Mucosa of descending colon (tissue), 3 donors: ENCODE measurements around the gene MECR. TPM values are rescaled to one million over a fixed set of nuclear protein-coding genes. Genes with fewer than 3 reads are reported as not detected.
A peak's percentile ranks its signal among the peaks of the same experiment; 100 is the strongest.

Source experiments
- ATAC-seq: fragments of 200-7000 bp; cut with Tn5 transposase; one replicate; pipeline ENCODE4 v1.9.1; 2020; ENCODE audit warnings: mild to moderate bottlenecking, moderate library complexity
- DNase-seq, 3 donors: peaks; one replicate each; pipeline ENCODE4 v3.0.0-alpha.2; 2020
- H3K36me3 ChIP-seq: fragments of 200-600 bp; one replicate; pipeline ENCODE4 v1.8.0; 2021; ENCODE audit warnings: low read depth, mild to moderate bottlenecking
- H3K4me1 ChIP-seq: fragments of 200-600 bp; one replicate; pipeline ENCODE4 v1.8.0; 2021; ENCODE audit warnings: low read depth, mild to moderate bottlenecking
- H3K4me3 ChIP-seq: fragments of 200-600 bp; one replicate; pipeline ENCODE4 v1.8.0; 2021; ENCODE audit warnings: mild to moderate bottlenecking
- H3K9me3 ChIP-seq: fragments of 200-600 bp; one replicate; pipeline ENCODE4 v1.8.0; 2021; ENCODE audit warnings: mild to moderate bottlenecking
- CTCF ChIP-seq: fragments of 200-600 bp; IDR thresholded peaks from one replicate; pipeline ENCODE4 v1.8.0; 2022; ENCODE audit warnings: antibody characterized with exemption, mild to moderate bottlenecking
- intact Hi-C, 2 donors: fragments of 100-400 bp; cut with DNase I in 1 of 2; cut with micrococcal nuclease in 1 of 2; formaldehyde crosslinking; loops; one replicate each; pipeline versions ENCODE4 v1.11.0 to v1.11.1; 2022; cut with DNase I, micrococcal nuclease
- total RNA-seq, 3 donors: library from RNA; stranded (reverse); fragmentation: NEBNext Ultra II Directional in 2 of 3; extraction: Animal tissue kit (Norgen Biotek cat#: 25700) in 2 of 3; gene quantifications; one replicate each; pipeline versions ENCODE4 v1.2.1 to v1.2.4, GENCODE V29; 2021 to 2023
- donor health status: DM: no; HTN: no; CAD: no; lungs with moderate emphysema.
- donor health status: DM: no; HTN: no; CAD: no.
- donor health status: DM: no; HTN: yes; CAD: no.

MECR gene
- total RNA-seq, 3 donors from 2014 or later, result 18.3 to 20.8 (median 19.5) TPM

- TF ChIP-seq CTCF, result no peak
- ATAC-seq, result no peak
- H3K9me3 ChIP-seq, result no peaks in the 10 kb centered on the region
- H3K36me3 ChIP-seq, result no peaks in the 10 kb centered on the region
- no peak for DNase-seq
- no peak overlapping the region for H3K4me3 ChIP-seq
- intact Hi-C loops, result no loop called here
- H3K4me1 ChIP-seq, result peaks cover 12% of the 10 kb centered on the region
These were observed 41.6 kb upstream of the MECR start for GRCh38 chr1:29272147-29272907.

- H3K36me3 ChIP-seq, result no peaks in the 10 kb centered on the region
- peak; percentile 83 to 91 (median 84) for DNase-seq
- ATAC-seq, result peak; percentile 98
- H3K9me3 ChIP-seq, result no peaks in the 10 kb centered on the region
- no peak for TF ChIP-seq CTCF
- intact Hi-C loops, result no loop called here
- peaks cover 12% of the 10 kb centered on the region for H3K4me1 ChIP-seq
- no peak overlapping the region for H3K4me3 ChIP-seq
These were observed 41.0 kb upstream of the MECR start for GRCh38 chr1:29271724-29272123.

- H3K9me3 ChIP-seq, result no peaks in the 10 kb centered on the region
- intact Hi-C loops, result no loop called here
- H3K4me1 ChIP-seq, result peaks cover 12% of the 10 kb centered on the region
- H3K36me3 ChIP-seq, result no peaks in the 10 kb centered on the region
- no peak for TF ChIP-seq CTCF
- H3K4me3 ChIP-seq, result no peak overlapping the region
- ATAC-seq (peak; percentile 23), DNase-seq (no peak)
These were observed 40.3 kb upstream of the MECR start for GRCh38 chr1:29270929-29271521.

GRCh38 chr1:29269382-29269781, 38.6 kb upstream of the MECR start:
- Histone ChIP-seq H3K9me3 (no peaks in the 10 kb centered on the region), H3K4me1 (peaks cover 12% of the 10 kb centered on the region), H3K36me3 (no peaks in the 10 kb centered on the region), H3K4me3 (no peak overlapping the region)
- no peak for TF ChIP-seq CTCF
- peak in 1 of 3 donors; percentile 30 for DNase-seq
- intact Hi-C loops, result no loop called here
- no peak for ATAC-seq

- ATAC-seq (no peak), DNase-seq (peak in 1 of 3 donors; percentile 16)
These were observed 36.8 kb upstream of the MECR start for GRCh38 chr1:29267321-29268070.

More at GRCh38 chr1:29267321-29268070, 36.8 kb upstream of the MECR start:
- Histone ChIP-seq H3K9me3 (no peaks in the 10 kb centered on the region), H3K4me3 (no peak overlapping the region), H3K4me1 (peaks cover 12% of the 10 kb centered on the region), H3K36me3 (no peaks in the 10 kb centered on the region)
- intact Hi-C loops, result no loop called here
- no peak for TF ChIP-seq CTCF
